Measurements from ENCODE around the gene BMP10. TPM values are rescaled to one million over a fixed set of nuclear protein-coding genes. Genes with fewer than 3 reads are reported as not detected.

The BMP10 gene
- total and polyA plus RNA-seq, 2 of the 13 experiments (the other 11 are each of a cell fraction or from before 2014, with no cell fraction given) = not detected

DNA sequence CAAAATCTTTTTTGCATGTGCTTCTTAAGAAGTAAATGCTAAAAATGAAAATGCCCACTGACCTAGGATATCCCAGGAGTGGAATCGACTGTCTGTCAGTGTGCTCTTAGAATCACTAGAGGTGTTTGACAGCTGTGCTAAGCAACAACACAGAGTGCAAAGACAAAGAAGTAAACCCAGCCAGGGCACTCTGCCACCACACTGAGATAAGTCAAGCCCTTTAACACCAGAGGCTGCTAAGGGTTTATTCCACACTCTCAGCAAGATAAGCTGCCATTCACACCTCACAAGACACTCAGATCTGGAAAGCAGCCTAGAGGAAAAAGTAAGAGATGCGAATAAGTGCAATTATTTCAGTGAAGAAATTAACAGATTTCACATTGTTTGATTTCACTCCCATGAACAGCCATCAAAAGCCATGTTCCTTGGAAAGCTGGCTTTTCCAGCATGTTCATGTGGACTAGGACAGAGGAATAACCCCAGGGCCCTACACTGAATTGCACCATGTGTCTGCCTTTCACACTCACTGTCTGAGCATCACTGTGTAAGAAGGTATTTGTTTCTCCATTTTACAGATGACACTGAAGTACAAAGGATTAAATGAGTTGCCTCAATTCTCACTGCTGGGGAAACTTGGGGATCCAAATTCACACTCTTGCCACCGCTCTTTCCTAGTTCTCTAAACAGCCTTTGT is 6.0 kb upstream of the BMP10 start:
- H3K9me3 ChIP-seq (ENCODE audit: low read length) = no peaks in the 10 kb centered on the region
- WGBS (ENCODE audit: low lambda C conversion rate) = 14% methylated on average over 3 of the region's 3 CpGs
- FAIRE-seq (no peak), ATAC-seq (no peak), DNase-seq (ENCODE audit: low spot score) (no peak)
- CTCF ChIA-PET (ENCODE audit: low intra/inter-chr PET ratio, low total read pairs) = no interaction called here
- in situ Hi-C loops (cut with HindIII; ENCODE audit: extremely low pct_ligation_motif_present, low pct_unique_long_range_greater_than_20kb) = no loop called here
- H3K79me2 ChIP-seq (ENCODE audit: insufficient read depth, low read length) = no peaks in the 10 kb centered on the region
- H3K4me2 ChIP-seq (ENCODE audit: low read depth, low read length) = no peak overlapping the region
- intact Hi-C loops (cut with micrococcal nuclease; ENCODE audit: unreplicated experiment) = no loop called here
- peaks cover 7% of the 10 kb centered on the region; the same call in 1 of the 2 replicates for H3K4me1 ChIP-seq (ENCODE audit: insufficient read depth, low read length)
- H4K20me1 ChIP-seq (ENCODE audit: insufficient read depth, low read length) = no peaks in the 10 kb centered on the region
- TF ChIP-seq NFKB2 (CRISPR knock-in tag; IDR thresholded peaks at IDR 0.05; ENCODE audit: borderline replicate concordance) (no peak), ZNF775 (CRISPR knock-in tag; IDR thresholded peaks at IDR 0.05; ENCODE audit: borderline replicate concordance) (no peak), KLF9 (CRISPR knock-in tag; IDR thresholded peaks at IDR 0.05; ENCODE audit: low read depth) (no peak), ZNF589 (CRISPR knock-in tag; conservative IDR thresholded peaks at IDR 0.05) (no peak), SAFB2 (CRISPR knock-in tag; IDR thresholded peaks at IDR 0.05; ENCODE audit: borderline replicate concordance, low read depth) (no peak), SALL1 (CRISPR knock-in tag; IDR thresholded peaks at IDR 0.05) (no peak), ZNF3 (CRISPR knock-in tag; IDR thresholded peaks at IDR 0.05) (no peak)
- no peak overlapping the region for H2AFZ ChIP-seq (ENCODE audit: low read length)
- no peak overlapping the region for H3K27ac ChIP-seq (ENCODE audit: extremely low read length, insufficient read depth, low read length)
- no peak overlapping the region for H3K9ac ChIP-seq (ENCODE audit: insufficient read depth, low read depth, low read length)
- H3K36me3 ChIP-seq (replicated peaks in 1 of 2; ENCODE audit: control insufficient read depth in 1 of 2, insufficient read depth in 2 of 2, low read length in 2 of 2) = no peaks in the 10 kb centered on the region
- peaks cover 0 to 12% of the 10 kb centered on the region in 2 experiments; a peak in 2 of 5 replicates for H3K27me3 ChIP-seq (ENCODE audit: control insufficient read depth in 1 of 2, insufficient read depth in 2 of 2, low read length in 2 of 2)
- no TSS peak for BruUV-seq (replicated peaks)
- POLR2A ChIA-PET = no interaction called here
- no peak overlapping the region for H3K4me3 ChIP-seq (replicated peaks in 1 of 3; ENCODE audit: insufficient read depth in 1 of 3, low read depth in 2 of 3, low read length in 3 of 3)

DNA sequence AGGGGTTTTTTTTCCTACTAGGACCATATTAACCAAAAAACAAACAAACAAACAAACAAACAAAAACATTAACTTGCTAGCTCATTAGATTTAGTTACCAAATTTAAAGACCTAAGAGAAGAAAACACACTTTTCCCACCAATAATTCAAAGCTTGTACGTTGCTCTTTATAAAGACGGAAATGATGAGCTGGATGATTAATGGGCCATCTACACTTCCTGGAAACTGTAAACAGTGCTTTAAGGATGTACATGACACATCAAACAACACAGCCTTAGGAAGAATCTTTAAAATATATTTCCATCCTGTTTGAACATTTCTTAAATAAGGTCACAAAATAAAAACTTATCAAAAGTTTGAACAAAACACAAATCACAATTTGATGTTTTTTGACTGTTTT is 982 bp downstream of the BMP10 start:
- no peak overlapping the region for H3K4me3 ChIP-seq (replicated peaks in 1 of 3; ENCODE audit: insufficient read depth in 1 of 3, low read depth in 2 of 3, low read length in 3 of 3)
- peak; percentile 60 for FAIRE-seq
- TF ChIP-seq, protein P1, sequence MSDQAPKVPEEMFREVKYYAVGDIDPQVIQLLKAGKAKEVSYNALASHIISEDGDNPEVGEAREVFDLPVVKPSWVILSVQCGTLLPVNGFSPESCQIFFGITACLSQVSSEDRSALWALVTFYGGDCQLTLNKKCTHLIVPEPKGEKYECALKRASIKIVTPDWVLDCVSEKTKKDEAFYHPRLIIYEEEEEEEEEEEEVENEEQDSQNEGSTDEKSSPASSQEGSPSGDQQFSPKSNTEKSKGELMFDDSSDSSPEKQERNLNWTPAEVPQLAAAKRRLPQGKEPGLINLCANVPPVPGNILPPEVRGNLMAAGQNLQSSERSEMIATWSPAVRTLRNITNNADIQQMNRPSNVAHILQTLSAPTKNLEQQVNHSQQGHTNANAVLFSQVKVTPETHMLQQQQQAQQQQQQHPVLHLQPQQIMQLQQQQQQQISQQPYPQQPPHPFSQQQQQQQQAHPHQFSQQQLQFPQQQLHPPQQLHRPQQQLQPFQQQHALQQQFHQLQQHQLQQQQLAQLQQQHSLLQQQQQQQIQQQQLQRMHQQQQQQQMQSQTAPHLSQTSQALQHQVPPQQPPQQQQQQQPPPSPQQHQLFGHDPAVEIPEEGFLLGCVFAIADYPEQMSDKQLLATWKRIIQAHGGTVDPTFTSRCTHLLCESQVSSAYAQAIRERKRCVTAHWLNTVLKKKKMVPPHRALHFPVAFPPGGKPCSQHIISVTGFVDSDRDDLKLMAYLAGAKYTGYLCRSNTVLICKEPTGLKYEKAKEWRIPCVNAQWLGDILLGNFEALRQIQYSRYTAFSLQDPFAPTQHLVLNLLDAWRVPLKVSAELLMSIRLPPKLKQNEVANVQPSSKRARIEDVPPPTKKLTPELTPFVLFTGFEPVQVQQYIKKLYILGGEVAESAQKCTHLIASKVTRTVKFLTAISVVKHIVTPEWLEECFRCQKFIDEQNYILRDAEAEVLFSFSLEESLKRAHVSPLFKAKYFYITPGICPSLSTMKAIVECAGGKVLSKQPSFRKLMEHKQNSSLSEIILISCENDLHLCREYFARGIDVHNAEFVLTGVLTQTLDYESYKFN (CRISPR knock-in tag; conservative IDR thresholded peaks at IDR 0.05) = no peak
- TF ChIP-seq ONECUT2 (CRISPR knock-in tag; IDR thresholded peaks at IDR 0.05) (no peak), ZBTB25 (CRISPR knock-in tag; IDR thresholded peaks at IDR 0.05) (no peak), PTBP1 (IDR thresholded peaks at IDR 0.05; ENCODE audit: low read depth, low read length, poor library complexity, severe bottlenecking) (no peak), RFXAP (CRISPR knock-in tag; IDR thresholded peaks at IDR 0.05; ENCODE audit: borderline replicate concordance) (no peak), NFATC3 (CRISPR knock-in tag; IDR thresholded peaks at IDR 0.05) (no peak), MAFG (CRISPR knock-in tag; IDR thresholded peaks at IDR 0.05) (no peak), ZFP37 (CRISPR knock-in tag; IDR thresholded peaks at IDR 0.05; ENCODE audit: borderline replicate concordance) (no peak), CHCHD3 (CRISPR knock-in tag; IDR thresholded peaks at IDR 0.05) (no peak)

More for the DNA sequence above, 982 bp downstream of the BMP10 start:
- Histone ChIP-seq H3K4me1 (ENCODE audit: insufficient read depth, low read length) (no peaks in the 10 kb centered on the region), H3K27me3 (ENCODE audit: control insufficient read depth in 1 of 2, insufficient read depth in 2 of 2, low read length in 2 of 2) (peaks cover 0 to 12% of the 10 kb centered on the region in 2 experiments; a peak in 3 of 5 replicates), H3K9me3 (ENCODE audit: low read length) (no peaks in the 10 kb centered on the region), H4K20me1 (ENCODE audit: insufficient read depth, low read length) (no peaks in the 10 kb centered on the region), H3K27ac (ENCODE audit: extremely low read length, insufficient read depth, low read length) (no peak overlapping the region), H3K79me2 (ENCODE audit: insufficient read depth, low read length) (no peaks in the 10 kb centered on the region), H2AFZ (ENCODE audit: low read length) (no peak overlapping the region), H3K4me2 (ENCODE audit: low read depth, low read length) (no peak overlapping the region), H3K36me3 (replicated peaks in 1 of 2; ENCODE audit: control insufficient read depth in 1 of 2, insufficient read depth in 2 of 2, low read length in 2 of 2) (no peaks in the 10 kb centered on the region), H3K9ac (ENCODE audit: insufficient read depth, low read depth, low read length) (no peak overlapping the region)
- intact Hi-C loops (cut with micrococcal nuclease; ENCODE audit: unreplicated experiment) (no loop called here), in situ Hi-C loops (cut with HindIII; ENCODE audit: extremely low pct_ligation_motif_present, low pct_unique_long_range_greater_than_20kb) (no loop called here)
- BruUV-seq (replicated peaks) = no TSS peak
- WGBS (ENCODE audit: low lambda C conversion rate) = 26% methylated on average over 2 of the region's 2 CpGs
- no peak for DNase-seq (ENCODE audit: low spot score)
- ATAC-seq = no peak
- ChIA-PET POLR2A (no interaction called here), CTCF (ENCODE audit: low intra/inter-chr PET ratio, low total read pairs) (no interaction called here)

Measured in HepG2 (cell line).